Calu3 (cell line): ENCODE measurements around the gene TTLL11. TPM values are rescaled to one million over a fixed set of nuclear protein-coding genes. Genes with fewer than 3 reads are reported as not detected.

Source experiments
- BruUV-seq: library from RNA; stranded (reverse); fragments of 400-500 nt; replicated peaks from 2 replicates; lab custom pipeline; 2021; lab: Mats Ljungman, UMichigan
- CTCF ChIA-PET: fragments of 300-600 bp; sonication (Branson Sonifier 250); formaldehyde crosslinking; loops from one replicate; lab custom pipeline; 2022; ENCODE audit warnings: antibody characterized with exemption; lab: Charles Lee
- DNase-seq: peaks from one replicate; pipeline ENCODE4 v3.0.0; 2022
- H3K27ac Mint-ChIP-seq: one replicate; pipeline ENCODE4 v1.8.0; 2022; ENCODE audit warnings: mixed read lengths; ENCODE audit not compliant: unreplicated experiment
- H3K27me3 Mint-ChIP-seq: one replicate; pipeline ENCODE4 v1.8.0; 2022; ENCODE audit warnings: mixed read lengths; ENCODE audit not compliant: unreplicated experiment
- H3K36me3 Mint-ChIP-seq: one replicate; pipeline ENCODE4 v1.8.0; 2022; ENCODE audit warnings: mild to moderate bottlenecking, moderate library complexity, mixed read lengths; ENCODE audit not compliant: insufficient read depth, unreplicated experiment
- H3K4me1 Mint-ChIP-seq: one replicate; pipeline ENCODE4 v1.8.0; 2022; ENCODE audit warnings: mild to moderate bottlenecking, low read depth, mixed read lengths; ENCODE audit not compliant: unreplicated experiment
- H3K4me3 Mint-ChIP-seq: one replicate; pipeline ENCODE4 v1.8.0; 2022; ENCODE audit warnings: mild to moderate bottlenecking, low read depth, moderate library complexity, mixed read lengths; ENCODE audit not compliant: unreplicated experiment
- H3K9me3 Mint-ChIP-seq: one replicate; pipeline ENCODE4 v1.8.0; 2022; ENCODE audit warnings: low read depth, mixed read lengths; ENCODE audit not compliant: unreplicated experiment
- intact Hi-C: fragments of 100-400 bp; cut with micrococcal nuclease; formaldehyde crosslinking; loops from one replicate; pipeline ENCODE4 v1.10.0; 2022; ENCODE audit not compliant: unreplicated experiment
- total RNA-seq: library from RNA; stranded (reverse); gene quantifications from 2 replicates; pipeline ENCODE4 v1.2.3, GENCODE V29; 2022
- TF ChIP-seq, protein P1 (sequence below): fragments of 200-600 bp; IDR thresholded peaks from one replicate; pipeline ENCODE4 v1.8.0; 2022; ENCODE audit warnings: antibody characterized with exemption; ENCODE audit not compliant: unreplicated experiment

The TTLL11 gene
- total RNA-seq, 1 experiment from 2014 or later, result 10.5 TPM

DNA sequence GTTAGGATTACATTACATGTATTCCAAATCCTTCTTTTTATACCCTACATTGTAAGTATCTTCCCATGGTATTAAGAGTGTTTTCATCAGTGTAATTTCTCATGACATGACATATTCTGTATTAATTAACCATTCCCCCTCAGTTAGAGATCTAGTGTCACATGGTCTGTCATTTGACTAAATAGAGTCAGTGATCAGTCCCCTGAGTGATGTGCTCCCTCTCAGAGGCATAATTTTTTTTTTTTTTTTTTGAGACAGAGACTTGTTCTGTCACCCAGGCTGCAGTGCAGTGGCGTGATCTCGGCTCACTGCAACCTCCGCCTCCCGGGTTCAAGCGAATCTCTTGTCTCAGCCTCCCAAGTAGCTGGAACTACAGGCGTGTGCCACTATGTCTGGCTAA, 218.6 kb downstream of the TTLL11 start:
- H3K4me3 Mint-ChIP-seq, result no peak overlapping the region
- no peak overlapping the region for H3K27ac Mint-ChIP-seq
- no TSS peak for BruUV-seq
- intact Hi-C loops, result no loop called here
- H3K27me3 Mint-ChIP-seq, result no peaks in the 10 kb centered on the region
- CTCF ChIA-PET, result interaction anchor here (0.7 kb wide), 1 partner anchor 1547 kb away, joined by 4 read pairs; no protein-coding TSS in a partner anchor
- peaks cover 9% of the 10 kb centered on the region for H3K36me3 Mint-ChIP-seq
- TF ChIP-seq, protein P1, sequence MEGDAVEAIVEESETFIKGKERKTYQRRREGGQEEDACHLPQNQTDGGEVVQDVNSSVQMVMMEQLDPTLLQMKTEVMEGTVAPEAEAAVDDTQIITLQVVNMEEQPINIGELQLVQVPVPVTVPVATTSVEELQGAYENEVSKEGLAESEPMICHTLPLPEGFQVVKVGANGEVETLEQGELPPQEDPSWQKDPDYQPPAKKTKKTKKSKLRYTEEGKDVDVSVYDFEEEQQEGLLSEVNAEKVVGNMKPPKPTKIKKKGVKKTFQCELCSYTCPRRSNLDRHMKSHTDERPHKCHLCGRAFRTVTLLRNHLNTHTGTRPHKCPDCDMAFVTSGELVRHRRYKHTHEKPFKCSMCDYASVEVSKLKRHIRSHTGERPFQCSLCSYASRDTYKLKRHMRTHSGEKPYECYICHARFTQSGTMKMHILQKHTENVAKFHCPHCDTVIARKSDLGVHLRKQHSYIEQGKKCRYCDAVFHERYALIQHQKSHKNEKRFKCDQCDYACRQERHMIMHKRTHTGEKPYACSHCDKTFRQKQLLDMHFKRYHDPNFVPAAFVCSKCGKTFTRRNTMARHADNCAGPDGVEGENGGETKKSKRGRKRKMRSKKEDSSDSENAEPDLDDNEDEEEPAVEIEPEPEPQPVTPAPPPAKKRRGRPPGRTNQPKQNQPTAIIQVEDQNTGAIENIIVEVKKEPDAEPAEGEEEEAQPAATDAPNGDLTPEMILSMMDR, result no peak
- peaks cover 8% of the 10 kb centered on the region for H3K4me1 Mint-ChIP-seq
- H3K9me3 Mint-ChIP-seq, result no peaks in the 10 kb centered on the region
- no peak for DNase-seq

DNA sequence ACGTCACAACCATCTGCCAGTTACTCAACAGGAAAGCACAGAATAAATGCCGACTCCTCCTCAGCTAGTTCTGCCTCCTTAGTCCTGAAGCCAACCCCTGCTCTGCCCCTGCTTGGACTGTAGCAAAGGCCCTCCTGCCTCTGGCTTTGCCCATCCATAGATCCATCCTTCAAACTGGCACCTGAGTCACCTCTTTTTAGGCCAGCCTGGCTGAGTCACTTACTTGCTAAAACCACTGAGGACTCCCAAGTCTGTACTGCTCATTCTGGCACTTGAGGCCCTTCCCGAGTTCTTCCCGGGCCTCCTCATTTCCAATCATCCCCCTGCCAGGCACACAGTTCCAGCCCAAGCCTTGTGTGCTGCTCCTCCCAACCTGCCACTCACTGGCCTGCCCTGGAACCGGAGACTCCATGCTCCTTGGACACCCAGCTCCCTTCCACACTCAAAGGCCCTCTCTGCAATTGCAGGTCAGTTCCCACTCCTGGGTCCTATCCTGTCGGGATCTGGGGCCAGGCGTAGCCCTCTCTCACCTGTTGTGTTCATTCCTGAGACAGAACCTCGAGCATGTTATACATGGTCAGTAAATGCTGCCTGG, 221.6 kb downstream of the TTLL11 start:
- no peaks in the 10 kb centered on the region for H3K27me3 Mint-ChIP-seq
- peaks cover 9% of the 10 kb centered on the region for H3K36me3 Mint-ChIP-seq
- no peak for DNase-seq

DNA sequence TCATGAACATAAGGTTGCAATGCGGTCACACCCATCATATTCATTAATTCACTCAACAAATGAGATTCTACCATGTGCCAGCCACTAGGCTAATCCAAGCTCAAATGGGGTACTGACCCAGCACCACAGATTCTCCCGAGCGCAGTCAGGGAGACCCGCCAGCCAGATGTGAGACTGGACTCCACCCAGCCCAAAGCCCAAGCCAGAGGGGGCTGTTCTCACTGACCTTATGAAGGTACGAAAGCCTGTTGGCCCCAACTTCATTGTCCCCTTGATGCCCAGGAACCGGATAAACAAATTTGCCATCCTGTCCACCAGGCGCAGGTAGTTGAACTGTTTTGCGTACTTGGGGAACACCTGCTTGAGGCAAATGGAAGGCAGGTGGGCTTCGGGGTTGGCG, 222.8 kb downstream of the TTLL11 start:
- Mint-ChIP-seq H3K36me3 (peaks cover 9% of the 10 kb centered on the region), H3K27me3 (no peaks in the 10 kb centered on the region), H3K27ac (no peak overlapping the region), H3K4me3 (no peak overlapping the region), H3K4me1 (peaks cover 8% of the 10 kb centered on the region), H3K9me3 (no peaks in the 10 kb centered on the region)
- CTCF ChIA-PET, result no interaction called here
- intact Hi-C loops, result no loop called here
- DNase-seq, result no peak
- no TSS peak for BruUV-seq
- TF ChIP-seq, protein P1, result no peak

More for the DNA sequence above, 221.6 kb downstream of the TTLL11 start:
- Mint-ChIP-seq H3K4me1 (peaks cover 8% of the 10 kb centered on the region), H3K9me3 (no peaks in the 10 kb centered on the region), H3K4me3 (no peak overlapping the region), H3K27ac (no peak overlapping the region)
- CTCF ChIA-PET, result no interaction called here
- BruUV-seq, result no TSS peak
- intact Hi-C loops, result no loop called here
- TF ChIP-seq, protein P1, result no peak

DNA sequence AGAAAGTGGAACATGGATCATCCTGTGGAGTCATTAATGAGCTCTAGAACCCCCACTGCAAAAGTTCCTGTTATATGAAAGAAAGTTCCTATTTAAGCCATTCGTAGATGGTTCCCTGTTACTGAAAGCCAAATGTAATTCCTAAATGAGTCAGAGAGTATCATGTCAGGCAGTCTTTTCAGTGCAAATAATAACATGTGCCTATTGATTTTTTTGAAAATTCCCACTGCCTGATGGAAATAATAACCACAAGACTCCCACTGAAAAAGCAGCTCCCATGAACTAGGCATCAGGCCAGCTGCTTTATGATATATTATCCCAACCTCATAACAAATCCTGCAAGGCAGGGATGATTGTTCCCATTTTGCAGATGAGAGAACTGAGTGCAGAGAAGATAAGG, 224.5 kb downstream of the TTLL11 start:
- H3K27me3 Mint-ChIP-seq, result no peaks in the 10 kb centered on the region
- TF ChIP-seq, protein P1, result no peak
- H3K4me1 Mint-ChIP-seq, result peaks cover 8% of the 10 kb centered on the region
- no peaks in the 10 kb centered on the region for H3K9me3 Mint-ChIP-seq
- CTCF ChIA-PET, result no interaction called here
- intact Hi-C loops, result no loop called here
- H3K27ac Mint-ChIP-seq, result no peak overlapping the region
- BruUV-seq, result no TSS peak
- no peak overlapping the region for H3K4me3 Mint-ChIP-seq
- H3K36me3 Mint-ChIP-seq, result peaks cover 9% of the 10 kb centered on the region
- no peak for DNase-seq
